HG02763 (cell line): Measurements from ENCODE around the gene RPL18A.

Experiments used
- ATAC-seq: cut with Tn5 transposase; IDR thresholded peaks from one replicate; pipeline ENCODE4 v1.9.1; 2021; ENCODE audit warnings: mild to moderate bottlenecking, moderate library complexity; ENCODE audit not compliant: unreplicated experiment

The RPL18A gene

GRCh38 chr19:17841810-17842662 lies 17.7 kb upstream of the RPL18A start:
- ATAC-seq, result no peak

DNA sequence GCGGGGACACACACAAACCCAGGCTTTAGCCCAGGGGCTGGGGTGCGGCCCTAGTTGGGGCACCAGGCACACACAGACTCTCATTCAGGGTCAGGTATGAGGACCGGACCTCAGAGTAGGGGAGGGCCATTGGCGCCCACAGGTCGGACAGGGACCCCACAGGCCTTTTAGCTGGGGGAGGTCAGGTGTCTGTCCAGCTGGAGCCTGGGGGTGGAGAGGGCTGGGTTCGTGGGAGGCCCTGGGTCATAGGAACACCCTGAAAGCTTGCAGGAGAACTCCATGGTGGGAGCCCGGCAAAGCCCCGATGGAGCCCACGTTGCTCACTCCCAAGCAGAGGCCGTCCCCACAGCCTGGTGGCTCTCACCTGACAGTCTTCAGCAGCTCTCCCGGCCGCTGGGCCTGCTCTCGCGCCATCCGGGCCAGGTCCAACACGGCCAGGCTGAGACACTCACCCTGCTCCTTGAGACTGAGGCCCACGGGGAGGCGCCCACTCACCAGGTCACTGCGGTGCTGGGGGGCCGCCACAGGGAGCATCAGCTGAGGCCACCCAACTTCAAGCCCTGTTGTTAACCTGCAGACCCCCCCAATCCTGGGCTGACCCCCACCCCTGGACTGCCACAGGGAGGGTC lies 16.9 kb upstream of the RPL18A start:
- ATAC-seq, result no peak

GRCh38 chr19:17843292-17843827 lies 16.4 kb upstream of the RPL18A start:
- no peak for ATAC-seq

- no peak for ATAC-seq
These were observed 15.7 kb upstream of the RPL18A start for GRCh38 chr19:17843908-17844490.

GRCh38 chr19:17846146-17846545 lies 13.6 kb upstream of the RPL18A start:
- no peak for ATAC-seq

GRCh38 chr19:17847538-17848366 lies 12.0 kb upstream of the RPL18A start, which contains the start of gene JAK3:
Gene JAK3 (minus strand): TSS chr19:17847982. CDS start chr19:17844417, 3,565 bp downstream.
- peak; percentile 56 for ATAC-seq

- ATAC-seq, result no peak
These were observed 11.0 kb upstream of the RPL18A start for GRCh38 chr19:17848595-17849292.

- no peak for ATAC-seq
These were observed 5.6 kb upstream of the RPL18A start for GRCh38 chr19:17854061-17854460.

DNA sequence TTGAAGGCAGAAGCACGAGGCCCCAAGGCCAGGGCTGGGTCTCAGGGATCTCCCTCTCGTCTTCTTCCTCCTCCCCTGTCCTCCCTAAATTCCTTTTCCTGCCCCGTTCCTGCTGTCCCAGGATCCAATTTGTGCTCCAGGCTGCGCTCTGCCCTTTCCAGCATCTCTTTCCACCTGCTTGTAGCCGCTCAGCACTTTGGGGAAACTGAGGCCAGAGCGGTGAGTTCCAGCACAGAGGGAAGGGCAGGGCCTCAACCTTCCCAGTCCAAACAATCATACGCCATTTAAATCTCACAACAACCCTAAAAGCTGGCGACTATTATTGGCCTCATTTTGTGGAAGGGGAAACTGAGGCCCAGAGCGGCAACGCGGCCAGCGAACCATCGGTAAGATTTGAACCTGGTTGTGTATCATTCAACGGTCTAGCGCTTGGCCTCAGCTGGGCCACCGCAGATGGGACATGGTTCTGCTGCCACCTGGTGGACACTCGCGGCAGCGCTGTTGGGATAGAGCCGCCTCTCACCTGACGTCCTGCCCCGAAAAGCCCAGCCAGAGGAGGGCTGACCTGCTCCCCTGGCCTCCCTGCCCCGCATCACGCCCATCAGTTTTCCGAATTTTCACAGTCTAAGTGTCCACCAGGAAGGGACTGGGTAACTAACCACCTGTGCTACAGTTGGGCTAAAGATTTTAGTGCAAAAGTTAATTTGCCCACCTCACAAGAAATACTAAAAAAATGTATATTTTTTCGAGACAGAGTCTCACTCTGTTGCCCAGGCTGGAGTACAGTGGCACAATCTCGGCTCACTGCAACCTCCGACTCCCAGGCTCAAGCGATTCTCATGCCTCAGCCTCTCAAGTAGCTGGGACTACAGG lies 4.2 kb upstream of the RPL18A start:
- ATAC-seq, result no peak

GRCh38 chr19:17860331-17860992 lies 752 bp downstream of the RPL18A start:
- ATAC-seq, result no peak

- no peak for ATAC-seq
These were observed 1.3 kb downstream of the RPL18A start for GRCh38 chr19:17860993-17861360.

DNA sequence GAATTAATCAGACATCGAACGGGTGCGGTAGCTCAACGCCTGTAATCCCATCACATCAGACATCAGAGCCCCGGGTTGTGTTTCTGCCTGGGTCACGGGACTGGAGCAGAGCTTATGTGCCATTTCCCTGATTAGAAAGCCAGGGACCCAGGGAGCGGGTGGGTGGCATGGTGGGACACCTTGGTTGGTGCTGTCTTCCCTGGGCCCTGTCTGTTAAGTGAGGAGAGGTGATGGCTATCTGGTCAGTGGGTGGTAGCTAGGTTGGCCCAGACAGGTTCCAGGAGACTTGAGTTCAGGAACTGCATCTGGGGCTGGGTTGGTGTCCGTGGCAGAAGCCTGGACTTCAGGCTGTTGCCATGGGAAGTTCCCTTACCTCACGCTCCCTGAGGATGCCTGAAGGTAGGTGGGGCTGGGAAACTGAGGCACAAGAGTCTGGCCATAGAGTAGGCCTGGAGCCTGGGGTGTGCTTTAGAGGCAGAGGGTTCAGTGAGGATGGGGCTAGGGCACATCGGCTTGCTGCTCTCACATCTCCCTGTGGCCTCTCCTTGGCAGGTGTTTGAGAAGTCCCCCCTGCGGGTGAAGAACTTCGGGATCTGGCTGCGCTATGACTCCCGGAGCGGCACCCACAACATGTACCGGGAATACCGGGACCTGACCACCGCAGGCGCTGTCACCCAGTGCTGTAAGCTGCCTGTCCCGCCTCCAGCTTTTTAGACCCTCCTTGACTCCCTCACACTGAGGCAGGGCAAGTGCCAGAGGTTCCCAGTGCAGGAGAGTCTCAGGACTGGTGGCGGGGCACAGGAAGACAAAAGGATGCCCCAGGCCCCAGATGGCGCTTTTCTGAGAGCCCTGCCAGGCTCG lies 2.1 kb downstream of the RPL18A start:
- no peak for ATAC-seq

DNA sequence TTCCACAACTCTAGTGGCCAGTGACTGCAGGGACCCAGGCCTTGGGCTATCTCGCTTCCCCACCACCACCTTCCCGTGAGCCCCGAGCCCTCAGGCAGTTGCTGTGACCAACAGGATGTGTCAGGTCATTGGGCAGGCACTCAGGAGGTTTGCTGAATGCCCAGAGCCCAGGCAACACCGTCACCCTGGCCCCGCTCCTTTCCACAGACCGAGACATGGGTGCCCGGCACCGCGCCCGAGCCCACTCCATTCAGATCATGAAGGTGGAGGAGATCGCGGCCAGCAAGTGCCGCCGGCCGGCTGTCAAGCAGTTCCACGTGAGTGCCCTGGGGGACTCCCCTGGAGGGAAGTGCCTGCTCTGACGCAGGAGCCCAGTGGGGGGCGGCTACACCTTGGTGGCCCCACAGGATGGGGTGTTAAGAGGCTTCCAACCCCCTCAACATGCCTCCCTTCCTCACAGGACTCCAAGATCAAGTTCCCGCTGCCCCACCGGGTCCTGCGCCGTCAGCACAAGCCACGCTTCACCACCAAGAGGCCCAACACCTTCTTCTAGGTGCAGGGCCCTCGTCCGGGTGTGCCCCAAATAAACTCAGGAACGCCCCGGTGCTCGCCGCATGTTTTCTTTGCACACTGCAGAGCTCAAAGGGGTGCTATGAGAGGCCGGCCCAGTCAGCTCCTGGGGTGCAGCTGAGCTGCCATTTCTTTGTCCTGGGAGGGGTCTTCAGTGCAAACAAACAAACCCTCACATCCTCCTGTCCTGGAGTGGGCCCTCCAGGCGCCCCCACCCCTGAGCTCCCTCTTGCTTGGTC lies 3.2 kb downstream of the RPL18A start:
- no peak for ATAC-seq

- ATAC-seq, result no peak
These were observed 3.9 kb downstream of the RPL18A start for GRCh38 chr19:17863520-17864182.

GRCh38 chr19:17865364-17866311 lies 5.9 kb downstream of the RPL18A start:
- no peak for ATAC-seq
